Peyer's patch (tissue), 4 donors: Measurements from ENCODE around the gene FBRSL1. TPM values are rescaled to one million over a fixed set of nuclear protein-coding genes. Genes with fewer than 3 reads are reported as not detected.

Source experiments
- DNase-seq, 3 donors: peaks; one replicate each; pipeline ENCODE4 v3.0.0-alpha.2; 2017 to 2019
- H3K27ac ChIP-seq, 4 donors: fragments of 200-600 bp; sonication (generic); one replicate each; pipeline ENCODE4 v1.5.1; 2016 to 2019
- H3K27me3 ChIP-seq, 2 donors: fragments of 200-600 bp; sonication (generic); one replicate each; pipeline ENCODE4 v1.5.1; 2019
- H3K36me3 ChIP-seq, 3 donors: fragments of 200-600 bp; sonication (generic); one replicate each; pipeline ENCODE4 v1.5.1; 2016 to 2019
- H3K4me1 ChIP-seq, 4 donors: fragments of 200-600 bp; sonication (generic); one replicate each; pipeline ENCODE4 v1.5.1; 2016 to 2019
- H3K4me3 ChIP-seq, 4 donors: fragments of 200-600 bp; sonication (generic); 1 replicate in 3 of 4; 2 replicates in 1 of 4; pipeline ENCODE4 v1.5.1; 2016 to 2019; ENCODE audit warnings: mild to moderate bottlenecking in 1 of 4
- H3K9me3 ChIP-seq, 4 donors: fragments of 200-600 bp; sonication (generic); one replicate each; pipeline ENCODE4 v1.5.1; 2016 to 2019; ENCODE audit warnings: mild to moderate bottlenecking in 1 of 4
- POLR2A ChIP-seq, 2 donors: fragments of 450-650 bp; IDR thresholded peaks; one replicate each; pipeline ENCODE4 v1.5.1; 2017; ENCODE audit warnings: antibody characterized with exemption in 2 of 2, mild to moderate bottlenecking in 2 of 2, moderate library complexity in 2 of 2
- total RNA-seq, 4 donors: library from RNA; depleted of rRNA; stranded (reverse); fragments of >200 nt; gene quantifications; one replicate each; pipeline ENCODE4 v1.1.0, GENCODE V29; 2016
- TF ChIP-seq, protein P1 (sequence below), 6 experiments: fragments of 450-650 bp in 4 of 6; fragments of 200-600 bp in 2 of 6; sonication (generic) in 1 of 6; IDR thresholded peaks; one replicate each; pipeline ENCODE4 v1.5.1; 2017 to 2019; ENCODE audit warnings: antibody characterized with exemption in 6 of 6, mild to moderate bottlenecking in 3 of 6, moderate library complexity in 1 of 6

Gene FBRSL1
- total RNA-seq, 4 donors from 2014 or later: 48.3 to 484 (median 63.5) TPM

DNA sequence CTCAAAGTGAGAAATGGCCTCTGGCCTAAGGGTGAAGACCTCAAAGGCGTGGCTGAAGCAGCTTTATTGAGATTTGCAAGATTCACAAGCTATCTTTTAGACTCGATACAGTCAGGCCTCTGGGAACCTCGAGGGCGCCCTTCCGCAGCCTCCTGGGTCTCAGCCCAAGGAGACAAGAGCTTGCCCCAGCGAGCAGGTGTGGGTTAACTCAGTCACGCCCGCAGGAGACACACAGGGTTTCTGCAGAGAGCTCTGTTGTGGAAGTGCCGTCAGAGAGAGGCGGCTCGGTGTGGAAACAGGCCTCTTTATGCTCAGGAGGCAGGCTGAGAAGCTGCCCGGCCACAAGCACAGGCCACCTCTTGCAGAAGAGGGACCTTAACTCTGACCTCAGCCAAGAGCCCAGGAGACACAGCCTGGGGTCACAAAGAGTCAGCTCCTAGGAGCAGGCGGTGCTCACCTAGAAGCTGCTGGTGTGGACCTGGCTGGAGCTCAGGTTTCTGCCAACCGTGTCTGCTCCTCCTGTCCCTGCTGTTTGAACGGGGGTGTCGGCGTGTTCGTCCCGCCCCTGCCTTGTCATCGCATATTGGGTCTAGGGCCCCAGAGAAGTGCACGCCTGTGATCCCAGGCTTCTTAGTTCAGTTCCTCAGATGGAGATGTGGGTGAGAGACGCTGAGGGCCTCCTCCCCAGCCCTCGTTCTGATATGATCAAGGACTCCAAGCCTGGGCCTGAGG is 42.1 kb upstream of the FBRSL1 start:
- TF ChIP-seq, protein P1, sequence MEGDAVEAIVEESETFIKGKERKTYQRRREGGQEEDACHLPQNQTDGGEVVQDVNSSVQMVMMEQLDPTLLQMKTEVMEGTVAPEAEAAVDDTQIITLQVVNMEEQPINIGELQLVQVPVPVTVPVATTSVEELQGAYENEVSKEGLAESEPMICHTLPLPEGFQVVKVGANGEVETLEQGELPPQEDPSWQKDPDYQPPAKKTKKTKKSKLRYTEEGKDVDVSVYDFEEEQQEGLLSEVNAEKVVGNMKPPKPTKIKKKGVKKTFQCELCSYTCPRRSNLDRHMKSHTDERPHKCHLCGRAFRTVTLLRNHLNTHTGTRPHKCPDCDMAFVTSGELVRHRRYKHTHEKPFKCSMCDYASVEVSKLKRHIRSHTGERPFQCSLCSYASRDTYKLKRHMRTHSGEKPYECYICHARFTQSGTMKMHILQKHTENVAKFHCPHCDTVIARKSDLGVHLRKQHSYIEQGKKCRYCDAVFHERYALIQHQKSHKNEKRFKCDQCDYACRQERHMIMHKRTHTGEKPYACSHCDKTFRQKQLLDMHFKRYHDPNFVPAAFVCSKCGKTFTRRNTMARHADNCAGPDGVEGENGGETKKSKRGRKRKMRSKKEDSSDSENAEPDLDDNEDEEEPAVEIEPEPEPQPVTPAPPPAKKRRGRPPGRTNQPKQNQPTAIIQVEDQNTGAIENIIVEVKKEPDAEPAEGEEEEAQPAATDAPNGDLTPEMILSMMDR (IDR thresholded peaks at IDR 0.05): no peak
- no peak for TF ChIP-seq POLR2A (IDR thresholded peaks at IDR 0.05)
- no peak overlapping the region for H3K27ac ChIP-seq
- no peak overlapping the region for H3K4me3 ChIP-seq
- H3K9me3 ChIP-seq: no peaks in the 10 kb centered on the region
- no peaks in the 10 kb centered on the region for H3K36me3 ChIP-seq
- H3K27me3 ChIP-seq: no peaks in the 10 kb centered on the region
- no peak for DNase-seq
- H3K4me1 ChIP-seq: peaks cover 0 to 26% (median 5%) of the 10 kb centered on the region in 4 donors

DNA sequence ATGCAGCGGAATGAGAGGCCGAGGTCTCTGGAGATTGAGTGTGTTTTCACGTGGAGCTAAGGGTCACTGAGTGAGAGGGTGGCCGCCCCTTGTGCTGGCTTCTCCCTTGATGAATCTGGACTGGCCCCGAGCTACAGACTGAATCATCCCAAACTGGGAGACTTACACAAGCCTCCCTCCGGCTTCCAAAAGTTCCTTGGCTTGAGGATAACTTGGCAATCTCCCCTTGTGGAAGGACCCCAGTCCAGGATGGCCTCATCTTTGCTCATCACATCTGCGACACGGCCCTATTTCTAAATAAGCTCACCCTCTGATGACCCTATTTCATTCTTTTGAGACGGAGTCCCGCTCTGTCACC is 41.5 kb upstream of the FBRSL1 start:
- H3K4me3 ChIP-seq: no peak overlapping the region
- no peak for DNase-seq
- TF ChIP-seq, protein P1 (IDR thresholded peaks at IDR 0.05): no peak
- no peak for TF ChIP-seq POLR2A (IDR thresholded peaks at IDR 0.05)
- no peak overlapping the region for H3K27ac ChIP-seq
- no peaks in the 10 kb centered on the region for H3K27me3 ChIP-seq
- H3K9me3 ChIP-seq: no peaks in the 10 kb centered on the region
- no peaks in the 10 kb centered on the region for H3K36me3 ChIP-seq
- peaks cover 0 to 26% (median 5%) of the 10 kb centered on the region in 4 donors for H3K4me1 ChIP-seq

DNA sequence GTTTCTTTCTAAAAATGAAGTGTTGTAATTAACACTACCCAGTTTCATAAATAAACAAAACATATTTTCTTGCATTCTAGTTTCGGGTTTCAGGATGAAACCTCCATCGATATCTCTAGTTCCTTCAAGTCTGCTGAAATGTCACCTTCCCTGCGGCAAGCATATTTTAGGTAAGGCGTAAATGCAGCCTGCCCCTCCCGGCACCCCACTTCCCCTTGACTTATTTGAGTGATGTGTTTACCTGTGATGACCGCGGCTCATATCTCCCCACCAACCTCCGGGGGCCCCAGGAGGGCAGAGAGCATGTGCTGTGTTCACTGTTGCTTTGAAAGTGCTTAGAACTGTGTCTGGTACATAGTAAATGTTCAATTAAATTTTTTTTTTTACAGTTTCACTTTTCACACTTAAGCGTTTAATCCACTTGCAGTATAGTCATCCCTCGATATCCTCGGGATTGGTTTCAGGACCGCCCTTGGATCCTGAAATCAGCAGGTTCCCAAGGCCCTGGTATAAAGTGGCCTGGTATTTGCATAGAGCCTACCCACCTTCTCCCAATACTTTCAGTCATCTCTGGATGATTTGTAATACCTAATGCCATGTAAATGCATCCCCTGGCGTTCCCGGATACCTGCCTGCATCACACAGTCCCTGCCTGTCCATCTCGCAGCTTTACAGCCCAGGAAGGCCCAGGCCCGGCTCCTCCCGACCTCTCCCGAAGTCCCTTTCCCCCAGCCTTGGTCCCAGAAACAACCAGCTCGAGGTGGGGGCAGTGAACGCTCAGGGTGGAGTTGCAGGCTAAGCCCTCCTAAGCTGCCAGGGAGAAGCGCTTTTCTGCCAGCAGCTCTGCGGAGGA is 40.2 kb upstream of the FBRSL1 start:
- DNase-seq: peak in 2 of 3 donors; percentile 75 to 81
- no peak for TF ChIP-seq POLR2A (IDR thresholded peaks at IDR 0.05)
- TF ChIP-seq, protein P1 (IDR thresholded peaks at IDR 0.05): no peak
- H3K4me3 ChIP-seq: no peak overlapping the region
- peak overlapping the region in 1 of 4 donors; percentile 46 for H3K27ac ChIP-seq
- no peaks in the 10 kb centered on the region for H3K36me3 ChIP-seq
- no peaks in the 10 kb centered on the region for H3K9me3 ChIP-seq
- H3K4me1 ChIP-seq: peaks cover 0 to 20% (median 5%) of the 10 kb centered on the region in 4 donors
- no peaks in the 10 kb centered on the region for H3K27me3 ChIP-seq

DNA sequence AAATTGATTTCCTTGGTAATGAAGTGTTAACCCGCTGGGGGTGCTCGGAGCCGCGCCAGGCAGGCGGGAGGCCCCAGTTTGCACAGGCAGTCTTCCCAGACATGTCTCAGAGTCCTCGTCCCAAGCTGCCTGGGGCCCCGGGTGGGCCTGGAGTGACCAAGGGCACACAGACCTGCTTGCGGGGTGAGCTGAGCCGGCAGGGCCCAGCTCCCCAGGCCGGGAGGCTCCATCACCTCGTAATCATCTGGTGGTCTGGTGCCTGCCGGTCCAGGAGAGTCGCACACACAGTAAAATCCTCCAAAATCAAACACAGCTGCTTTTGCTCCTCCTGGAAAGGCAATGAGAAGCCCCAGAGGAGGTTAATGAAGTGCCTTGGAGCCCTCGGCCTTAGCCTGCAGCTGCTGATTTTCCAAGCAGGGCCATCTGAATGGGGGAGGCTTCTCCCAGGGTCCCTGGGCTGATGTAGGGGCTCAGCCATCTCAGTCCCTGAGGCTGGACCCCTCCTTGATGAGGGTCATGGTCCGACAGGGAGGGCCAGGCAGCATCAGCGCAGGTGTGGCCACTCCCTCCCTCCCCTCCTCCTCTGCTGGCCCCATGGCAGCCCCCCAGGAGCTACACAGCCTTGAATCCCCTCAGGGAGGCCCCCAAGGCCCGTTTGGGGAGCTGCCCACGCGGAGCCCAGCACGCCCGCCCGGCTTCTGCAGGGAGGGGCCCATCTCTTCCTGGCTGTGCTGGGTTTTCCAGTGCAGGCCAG is 39.4 kb upstream of the FBRSL1 start:
- DNase-seq: no peak
- no peaks in the 10 kb centered on the region for H3K9me3 ChIP-seq
- H3K27ac ChIP-seq: peak overlapping the region in 1 of 4 donors; percentile 46
- peaks cover 0 to 20% (median 3%) of the 10 kb centered on the region in 4 donors for H3K4me1 ChIP-seq
- no peak overlapping the region for H3K4me3 ChIP-seq
- no peaks in the 10 kb centered on the region for H3K36me3 ChIP-seq
- no peak for TF ChIP-seq POLR2A (IDR thresholded peaks at IDR 0.05)
- TF ChIP-seq, protein P1 (IDR thresholded peaks at IDR 0.05): no peak
- no peaks in the 10 kb centered on the region for H3K27me3 ChIP-seq

DNA sequence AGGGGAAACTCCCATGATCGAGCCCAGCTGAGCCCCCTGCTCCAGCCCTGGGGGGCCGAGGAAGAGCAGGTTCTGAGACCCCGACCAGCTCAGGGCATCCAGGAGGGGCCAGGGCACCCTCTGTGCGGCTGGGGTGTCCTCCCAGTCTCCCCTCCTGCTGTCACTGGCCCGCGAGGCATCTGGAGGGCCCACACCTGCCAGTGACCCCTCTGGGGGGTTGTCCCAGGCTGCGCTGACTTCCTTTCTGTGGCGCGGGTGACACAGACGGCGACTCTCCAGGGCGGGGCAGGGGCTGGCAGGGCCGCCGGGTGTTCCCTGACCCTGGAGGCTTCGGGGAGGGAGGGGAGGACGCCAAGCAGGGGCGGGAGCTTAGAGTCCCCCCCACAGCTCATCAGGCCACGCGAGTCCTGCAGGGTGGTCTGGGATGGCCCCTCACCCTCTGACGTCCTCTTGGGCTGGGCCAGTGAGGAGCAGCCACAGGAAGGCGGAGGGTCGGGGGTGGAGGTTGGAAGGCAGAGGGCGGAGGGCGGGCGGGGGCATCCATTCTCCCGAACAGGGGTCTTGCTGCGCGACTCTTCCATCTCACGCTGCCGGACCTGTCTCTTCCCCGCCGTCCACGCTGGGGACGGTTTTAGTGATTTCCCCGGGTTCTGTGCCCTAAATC is 38.6 kb upstream of the FBRSL1 start:
- TF ChIP-seq POLR2A (IDR thresholded peaks at IDR 0.05): no peak
- TF ChIP-seq, protein P1 (IDR thresholded peaks at IDR 0.05): no peak
- Histone ChIP-seq H3K4me3 (no peak overlapping the region), H3K27ac (peak overlapping the region in 1 of 4 donors; percentile 46), H3K4me1 (peaks cover 0 to 20% (median 3%) of the 10 kb centered on the region in 4 donors), H3K9me3 (no peaks in the 10 kb centered on the region), H3K36me3 (no peaks in the 10 kb centered on the region), H3K27me3 (no peaks in the 10 kb centered on the region)
- DNase-seq: peak in 2 of 3 donors; percentile 56 to 77
